Measurements from ENCODE around the gene SPAG6.
"Not testable (repeated sequence)": the region's sequence is repeated elsewhere in the genome, so short reads cannot be mapped to it uniquely, and the experiment has no call there.

Gene SPAG6

GRCh38 chr10:22351131-22351703 lies 5.9 kb downstream of the SPAG6 start:
- H3K36me3 ChIP-seq (ENCODE audit: control insufficient read depth in 1 of 2, insufficient read depth in 2 of 2, low read length in 2 of 2) = no peaks in the 10 kb centered on the region
- no peak overlapping the region for H3K4me3 ChIP-seq (ENCODE audit: low read depth in 1 of 2, low read length in 2 of 2)
- H3K27ac ChIP-seq (ENCODE audit: low read depth, low read length) = no peak overlapping the region
- H3K9ac ChIP-seq (ENCODE audit: low read depth in 1 of 2, low read length in 2 of 2) = no peak overlapping the region
- H3K27me3 ChIP-seq (ENCODE audit: control insufficient read depth in 1 of 2, insufficient read depth in 2 of 2, low read length in 2 of 2) = peaks cover 6 to 17% of the 10 kb centered on the region in 2 donors
- no peaks in the 10 kb centered on the region for H3K9me3 ChIP-seq (ENCODE audit: control insufficient read depth in 1 of 2, low read length in 2 of 2)
- no peaks in the 10 kb centered on the region for H3K4me1 ChIP-seq (ENCODE audit: control insufficient read depth in 1 of 2, insufficient read depth in 2 of 2, low read length in 2 of 2)

GRCh38 chr10:22356324-22356873 lies 11.1 kb downstream of the SPAG6 start:
- H3K4me3 ChIP-seq (ENCODE audit: low read depth in 1 of 2, low read length in 2 of 2) = no peak overlapping the region
- H3K9me3 ChIP-seq (ENCODE audit: control insufficient read depth in 1 of 2, low read length in 2 of 2) = no peaks in the 10 kb centered on the region
- H3K27me3 ChIP-seq (ENCODE audit: control insufficient read depth in 1 of 2, insufficient read depth in 2 of 2, low read length in 2 of 2) = peaks cover 0 to 6% of the 10 kb centered on the region in 2 donors
- no peaks in the 10 kb centered on the region for H3K4me1 ChIP-seq (ENCODE audit: control insufficient read depth in 1 of 2, insufficient read depth in 2 of 2, low read length in 2 of 2)
- no peaks in the 10 kb centered on the region for H3K36me3 ChIP-seq (ENCODE audit: control insufficient read depth in 1 of 2, insufficient read depth in 2 of 2, low read length in 2 of 2)
- H3K9ac ChIP-seq (ENCODE audit: low read depth in 1 of 2, low read length in 2 of 2) = no peak overlapping the region
- H3K27ac ChIP-seq (ENCODE audit: low read depth, low read length) = no peak overlapping the region

GRCh38 chr10:22357770-22358169 lies 12.5 kb downstream of the SPAG6 start:
- not testable (repeated sequence) for H3K4me1 ChIP-seq (ENCODE audit: control insufficient read depth in 1 of 2, insufficient read depth in 2 of 2, low read length in 2 of 2); H3K4me3 ChIP-seq (ENCODE audit: low read depth in 1 of 2, low read length in 2 of 2); H3K36me3 ChIP-seq (ENCODE audit: control insufficient read depth in 1 of 2, insufficient read depth in 2 of 2, low read length in 2 of 2); H3K27ac ChIP-seq (ENCODE audit: low read depth, low read length); H3K9me3 ChIP-seq (ENCODE audit: control insufficient read depth in 1 of 2, low read length in 2 of 2); H3K27me3 ChIP-seq (ENCODE audit: control insufficient read depth in 1 of 2, insufficient read depth in 2 of 2, low read length in 2 of 2); H3K9ac ChIP-seq (ENCODE audit: low read depth in 1 of 2, low read length in 2 of 2)

- Histone ChIP-seq H3K4me3 (ENCODE audit: low read depth in 1 of 2, low read length in 2 of 2) (no peak overlapping the region), H3K27me3 (ENCODE audit: control insufficient read depth in 1 of 2, insufficient read depth in 2 of 2, low read length in 2 of 2) (no peaks in the 10 kb centered on the region), H3K27ac (ENCODE audit: low read depth, low read length) (no peak overlapping the region), H3K36me3 (ENCODE audit: control insufficient read depth in 1 of 2, insufficient read depth in 2 of 2, low read length in 2 of 2) (no peaks in the 10 kb centered on the region), H3K9me3 (ENCODE audit: control insufficient read depth in 1 of 2, low read length in 2 of 2) (no peaks in the 10 kb centered on the region), H3K9ac (ENCODE audit: low read depth in 1 of 2, low read length in 2 of 2) (no peak overlapping the region), H3K4me1 (ENCODE audit: control insufficient read depth in 1 of 2, insufficient read depth in 2 of 2, low read length in 2 of 2) (no peaks in the 10 kb centered on the region)
Measured at GRCh38 chr10:22363305-22363704, 18.0 kb downstream of the SPAG6 start.

DNA sequence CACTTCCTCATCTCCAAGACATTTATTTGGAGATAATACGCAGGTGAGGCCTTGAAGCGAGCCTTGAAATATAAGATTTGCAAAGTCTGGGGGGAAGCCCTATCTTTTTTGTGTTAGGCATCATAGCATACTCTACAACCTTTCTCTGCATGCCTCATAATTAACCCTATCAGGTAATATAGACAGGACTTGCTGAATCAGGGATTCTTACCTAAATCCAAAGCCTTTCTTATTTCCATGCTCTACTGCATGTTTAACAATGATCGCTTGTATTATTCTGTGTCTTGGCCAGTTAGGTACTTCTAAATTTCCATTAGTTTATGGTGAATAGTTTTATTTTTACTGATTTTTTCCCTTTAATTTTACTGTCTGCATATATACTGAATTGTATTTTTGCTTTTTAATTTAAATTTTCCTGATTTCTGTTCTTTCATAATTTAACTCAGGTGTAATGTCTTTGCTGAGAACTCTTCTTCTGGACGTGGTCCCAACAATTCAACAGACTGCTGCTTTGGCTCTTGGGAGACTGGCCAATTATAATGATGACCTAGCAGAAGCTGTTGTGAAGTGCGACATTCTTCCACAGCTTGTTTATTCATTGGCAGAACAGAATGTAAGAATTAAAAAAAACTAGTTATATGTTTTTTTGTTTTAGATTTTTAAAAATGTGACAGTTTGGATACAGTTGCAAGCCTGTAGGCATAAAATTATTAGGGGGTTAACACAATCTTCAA lies 19.3 kb downstream of the SPAG6 start:
- Histone ChIP-seq H3K9ac (ENCODE audit: low read depth in 1 of 2, low read length in 2 of 2) (no peak overlapping the region), H3K4me3 (ENCODE audit: low read depth in 1 of 2, low read length in 2 of 2) (no peak overlapping the region), H3K36me3 (ENCODE audit: control insufficient read depth in 1 of 2, insufficient read depth in 2 of 2, low read length in 2 of 2) (no peaks in the 10 kb centered on the region), H3K27ac (ENCODE audit: low read depth, low read length) (no peak overlapping the region), H3K27me3 (ENCODE audit: control insufficient read depth in 1 of 2, insufficient read depth in 2 of 2, low read length in 2 of 2) (no peaks in the 10 kb centered on the region), H3K9me3 (ENCODE audit: control insufficient read depth in 1 of 2, low read length in 2 of 2) (no peaks in the 10 kb centered on the region), H3K4me1 (ENCODE audit: control insufficient read depth in 1 of 2, insufficient read depth in 2 of 2, low read length in 2 of 2) (no peaks in the 10 kb centered on the region)

DNA sequence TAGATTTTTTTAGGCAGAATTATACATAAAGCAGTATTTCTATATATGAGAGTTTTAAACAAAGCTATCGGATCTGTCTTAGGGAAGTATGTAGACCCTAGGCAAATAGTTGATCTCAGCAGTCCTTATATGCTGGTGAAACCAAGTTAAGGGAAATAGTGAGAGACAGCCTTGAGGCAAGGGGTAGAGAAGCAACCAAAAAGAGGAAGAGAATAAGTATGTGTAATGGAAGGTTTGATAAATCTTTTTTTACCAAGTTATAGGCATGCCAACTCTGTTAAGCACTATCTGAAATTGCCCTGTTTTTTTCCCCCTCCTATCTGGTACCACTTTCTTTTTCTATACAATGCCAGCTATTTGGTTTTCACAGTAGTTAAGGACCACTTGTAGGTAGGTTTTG lies 19.9 kb downstream of the SPAG6 start:
- Histone ChIP-seq H3K27me3 (ENCODE audit: control insufficient read depth in 1 of 2, insufficient read depth in 2 of 2, low read length in 2 of 2) (no peaks in the 10 kb centered on the region), H3K9me3 (ENCODE audit: control insufficient read depth in 1 of 2, low read length in 2 of 2) (no peaks in the 10 kb centered on the region), H3K36me3 (ENCODE audit: control insufficient read depth in 1 of 2, insufficient read depth in 2 of 2, low read length in 2 of 2) (no peaks in the 10 kb centered on the region), H3K27ac (ENCODE audit: low read depth, low read length) (no peak overlapping the region), H3K4me1 (ENCODE audit: control insufficient read depth in 1 of 2, insufficient read depth in 2 of 2, low read length in 2 of 2) (no peaks in the 10 kb centered on the region), H3K4me3 (ENCODE audit: low read depth in 1 of 2, low read length in 2 of 2) (no peak overlapping the region), H3K9ac (ENCODE audit: low read depth in 1 of 2, low read length in 2 of 2) (no peak overlapping the region)

GRCh38 chr10:22365644-22366434 lies 20.5 kb downstream of the SPAG6 start:
- Histone ChIP-seq H3K4me3 (ENCODE audit: low read depth in 1 of 2, low read length in 2 of 2) (no peak overlapping the region), H3K9me3 (ENCODE audit: control insufficient read depth in 1 of 2, low read length in 2 of 2) (no peaks in the 10 kb centered on the region), H3K27ac (ENCODE audit: low read depth, low read length) (no peak overlapping the region), H3K36me3 (ENCODE audit: control insufficient read depth in 1 of 2, insufficient read depth in 2 of 2, low read length in 2 of 2) (no peaks in the 10 kb centered on the region), H3K9ac (ENCODE audit: low read depth in 1 of 2, low read length in 2 of 2) (no peak overlapping the region), H3K27me3 (ENCODE audit: control insufficient read depth in 1 of 2, insufficient read depth in 2 of 2, low read length in 2 of 2) (no peaks in the 10 kb centered on the region), H3K4me1 (ENCODE audit: control insufficient read depth in 1 of 2, insufficient read depth in 2 of 2, low read length in 2 of 2) (no peaks in the 10 kb centered on the region)

- Histone ChIP-seq H3K36me3 (ENCODE audit: control insufficient read depth in 1 of 2, insufficient read depth in 2 of 2, low read length in 2 of 2) (no peaks in the 10 kb centered on the region), H3K9me3 (ENCODE audit: control insufficient read depth in 1 of 2, low read length in 2 of 2) (no peaks in the 10 kb centered on the region), H3K27me3 (ENCODE audit: control insufficient read depth in 1 of 2, insufficient read depth in 2 of 2, low read length in 2 of 2) (no peaks in the 10 kb centered on the region), H3K27ac (ENCODE audit: low read depth, low read length) (no peak overlapping the region), H3K4me1 (ENCODE audit: control insufficient read depth in 1 of 2, insufficient read depth in 2 of 2, low read length in 2 of 2) (no peaks in the 10 kb centered on the region), H3K9ac (ENCODE audit: low read depth in 1 of 2, low read length in 2 of 2) (no peak overlapping the region), H3K4me3 (ENCODE audit: low read depth in 1 of 2, low read length in 2 of 2) (no peak overlapping the region)
Measured at GRCh38 chr10:22366435-22366703, 21.1 kb downstream of the SPAG6 start.

DNA sequence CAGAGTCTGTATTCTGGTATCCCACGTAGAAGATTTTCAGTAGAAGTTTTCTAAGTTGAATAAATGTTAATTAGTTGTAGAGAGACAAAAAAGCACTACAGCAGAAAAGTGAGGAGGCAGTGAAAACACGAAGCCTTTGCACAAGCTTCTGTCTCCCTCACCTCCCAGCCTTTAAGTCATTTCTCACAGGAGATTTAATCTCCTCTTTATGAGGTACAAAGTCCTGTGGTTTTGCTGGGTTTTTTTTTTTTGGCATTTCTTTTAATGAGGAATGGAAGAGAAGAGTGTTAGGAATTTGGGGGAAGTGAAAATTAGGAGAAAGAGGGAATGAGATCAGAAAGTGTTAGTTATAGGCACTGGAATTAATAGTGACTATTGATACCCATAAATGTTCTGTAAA lies 21.5 kb downstream of the SPAG6 start:
- Histone ChIP-seq H3K36me3 (ENCODE audit: control insufficient read depth in 1 of 2, insufficient read depth in 2 of 2, low read length in 2 of 2) (no peaks in the 10 kb centered on the region), H3K4me3 (ENCODE audit: low read depth in 1 of 2, low read length in 2 of 2) (no peak overlapping the region), H3K27ac (ENCODE audit: low read depth, low read length) (no peak overlapping the region), H3K9ac (ENCODE audit: low read depth in 1 of 2, low read length in 2 of 2) (no peak overlapping the region), H3K9me3 (ENCODE audit: control insufficient read depth in 1 of 2, low read length in 2 of 2) (no peaks in the 10 kb centered on the region), H3K4me1 (ENCODE audit: control insufficient read depth in 1 of 2, insufficient read depth in 2 of 2, low read length in 2 of 2) (no peaks in the 10 kb centered on the region), H3K27me3 (ENCODE audit: control insufficient read depth in 1 of 2, insufficient read depth in 2 of 2, low read length in 2 of 2) (no peaks in the 10 kb centered on the region)

DNA sequence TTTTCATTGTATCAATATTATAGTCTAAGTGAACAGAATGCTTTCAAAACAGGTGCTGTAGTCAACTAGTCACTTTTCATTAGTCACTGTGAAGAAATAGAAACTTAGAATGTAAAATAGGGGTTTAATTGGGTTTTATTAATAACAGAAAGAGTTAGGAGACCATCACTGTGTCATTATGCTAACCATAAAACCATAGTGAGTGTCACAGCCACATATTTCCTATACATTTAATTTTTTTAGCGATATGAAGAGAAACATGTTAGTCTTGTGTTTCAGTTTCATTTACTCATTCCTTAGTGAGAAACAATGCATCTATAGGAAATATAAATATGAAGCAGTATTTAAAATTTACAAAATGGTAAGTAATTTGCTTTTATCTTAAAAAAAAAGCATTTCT lies 22.2 kb downstream of the SPAG6 start:
- H3K9me3 ChIP-seq (ENCODE audit: control insufficient read depth in 1 of 2, low read length in 2 of 2) = no peaks in the 10 kb centered on the region
- no peak overlapping the region for H3K27ac ChIP-seq (ENCODE audit: low read depth, low read length)
- H3K36me3 ChIP-seq (ENCODE audit: control insufficient read depth in 1 of 2, insufficient read depth in 2 of 2, low read length in 2 of 2) = no peaks in the 10 kb centered on the region
- H3K27me3 ChIP-seq (ENCODE audit: control insufficient read depth in 1 of 2, insufficient read depth in 2 of 2, low read length in 2 of 2) = no peaks in the 10 kb centered on the region
- no peak overlapping the region for H3K4me3 ChIP-seq (ENCODE audit: low read depth in 1 of 2, low read length in 2 of 2)
- H3K4me1 ChIP-seq (ENCODE audit: control insufficient read depth in 1 of 2, insufficient read depth in 2 of 2, low read length in 2 of 2) = no peaks in the 10 kb centered on the region
- H3K9ac ChIP-seq (ENCODE audit: low read depth in 1 of 2, low read length in 2 of 2) = no peak overlapping the region

Data from duodenal mucosa (tissue), 2 donors.